Measurements from ENCODE around the gene PIAS1.
A peak's percentile ranks its signal among the peaks of the same experiment; 100 is the strongest.
"Not testable (repeated sequence)": the region's sequence is repeated elsewhere in the genome, so short reads cannot be mapped to it uniquely, and the experiment has no call there.

Gene PIAS1

GRCh38 chr15:68220489-68220888 is 166.4 kb downstream of the PIAS1 start:
- no peak for DNase-seq (ENCODE audit: low spot score)

- no peak for DNase-seq (ENCODE audit: low spot score)
These were observed 166.9 kb downstream of the PIAS1 start for GRCh38 chr15:68220967-68221366.

GRCh38 chr15:68221530-68222431 is 167.7 kb downstream of the PIAS1 start:
- not testable (repeated sequence) for DNase-seq (ENCODE audit: low spot score)

GRCh38 chr15:68222432-68222743 is 168.3 kb downstream of the PIAS1 start:
- DNase-seq (ENCODE audit: low spot score): not testable (repeated sequence)

- no peak for DNase-seq (ENCODE audit: low spot score)
These were observed 169.1 kb downstream of the PIAS1 start for GRCh38 chr15:68223171-68223570.

- DNase-seq (ENCODE audit: low spot score): no peak
These were observed 170.0 kb downstream of the PIAS1 start for GRCh38 chr15:68224108-68224507.

- DNase-seq (ENCODE audit: low spot score): no peak
These were observed 170.6 kb downstream of the PIAS1 start for GRCh38 chr15:68224546-68225250.

- not testable (repeated sequence) for DNase-seq (ENCODE audit: low spot score)
These were observed 171.3 kb downstream of the PIAS1 start for GRCh38 chr15:68225442-68225841.

- DNase-seq (ENCODE audit: low spot score): no peak
These were observed 173.6 kb downstream of the PIAS1 start for GRCh38 chr15:68227643-68228142.

GRCh38 chr15:68228143-68228970 is 174.2 kb downstream of the PIAS1 start:
- no peak for DNase-seq (ENCODE audit: low spot score)

GRCh38 chr15:68228971-68229385 is 174.9 kb downstream of the PIAS1 start:
- no peak for DNase-seq (ENCODE audit: low spot score)

- peak; percentile 82 for DNase-seq (ENCODE audit: low spot score)
These were observed 175.5 kb downstream of the PIAS1 start, which contains the start of gene CLN6 for GRCh38 chr15:68229386-68230156. CLN6 (minus strand) TSS chr15:68229728; CDS start chr15:68229584, 144 bp downstream.

GRCh38 chr15:68230157-68231100 is 176.3 kb downstream of the PIAS1 start:
- peak; percentile 42 for DNase-seq (ENCODE audit: low spot score)

GRCh38 chr15:68231102-68231818 is 177.1 kb downstream of the PIAS1 start:
- DNase-seq (ENCODE audit: low spot score): no peak

- DNase-seq (ENCODE audit: low spot score): peak; percentile 46
These were observed 178.3 kb downstream of the PIAS1 start for GRCh38 chr15:68232449-68232848.

GRCh38 chr15:68232937-68233336 is 178.8 kb downstream of the PIAS1 start:
- peak; percentile 60 for DNase-seq (ENCODE audit: low spot score)

GRCh38 chr15:68234060-68234459 is 179.9 kb downstream of the PIAS1 start:
- no peak for DNase-seq (ENCODE audit: low spot score)

GRCh38 chr15:68234520-68234919 is 180.4 kb downstream of the PIAS1 start:
- DNase-seq (ENCODE audit: low spot score): not testable (repeated sequence)

GRCh38 chr15:68235022-68235421 is 180.9 kb downstream of the PIAS1 start:
- no peak for DNase-seq (ENCODE audit: low spot score)
